Choroid plexus epithelial cell (primary cell): ENCODE measurements around the gene AMBRA1.
"Not testable (repeated sequence)": the region's sequence is repeated elsewhere in the genome, so short reads cannot be mapped to it uniquely, and the experiment has no call there.

Experiments used
- DNase-seq: peaks from one replicate; pipeline ENCODE4 v3.0.0-alpha.2; 2010; ENCODE audit warnings: low read depth
- H3K4me3 ChIP-seq: 2 replicates; pipeline ENCODE4 v1.5.1; 2011; ENCODE audit warnings: low read depth, mild to moderate bottlenecking, control low read depth, low read length, moderate library complexity
- CTCF ChIP-seq: conservative IDR thresholded peaks from 2 replicates; pipeline ENCODE4 v1.5.1; 2011; ENCODE audit warnings: low read depth, mild to moderate bottlenecking, control low read depth, inconsistent platforms, low read length, moderate library complexity

Gene AMBRA1

GRCh38 chr11:46381048-46381818, 212.6 kb downstream of the AMBRA1 start, which contains the start of gene MDK:
TSS of gene MDK (plus strand) at chr11:46381669. CDS start at chr11:46382058, 389 bp downstream.
- no peak for TF ChIP-seq CTCF

GRCh38 chr11:46380340-46381047, 213.3 kb downstream of the AMBRA1 start:
- TF ChIP-seq CTCF, result no peak
- no peak for DNase-seq
- peak overlapping the region; percentile 65 for H3K4me3 ChIP-seq

More at GRCh38 chr11:46381048-46381818, 212.6 kb downstream of the AMBRA1 start, which contains the start of gene MDK:
- no peak for DNase-seq
- H3K4me3 ChIP-seq, result peak within 1 kb of the TSS; percentile 65

DNA sequence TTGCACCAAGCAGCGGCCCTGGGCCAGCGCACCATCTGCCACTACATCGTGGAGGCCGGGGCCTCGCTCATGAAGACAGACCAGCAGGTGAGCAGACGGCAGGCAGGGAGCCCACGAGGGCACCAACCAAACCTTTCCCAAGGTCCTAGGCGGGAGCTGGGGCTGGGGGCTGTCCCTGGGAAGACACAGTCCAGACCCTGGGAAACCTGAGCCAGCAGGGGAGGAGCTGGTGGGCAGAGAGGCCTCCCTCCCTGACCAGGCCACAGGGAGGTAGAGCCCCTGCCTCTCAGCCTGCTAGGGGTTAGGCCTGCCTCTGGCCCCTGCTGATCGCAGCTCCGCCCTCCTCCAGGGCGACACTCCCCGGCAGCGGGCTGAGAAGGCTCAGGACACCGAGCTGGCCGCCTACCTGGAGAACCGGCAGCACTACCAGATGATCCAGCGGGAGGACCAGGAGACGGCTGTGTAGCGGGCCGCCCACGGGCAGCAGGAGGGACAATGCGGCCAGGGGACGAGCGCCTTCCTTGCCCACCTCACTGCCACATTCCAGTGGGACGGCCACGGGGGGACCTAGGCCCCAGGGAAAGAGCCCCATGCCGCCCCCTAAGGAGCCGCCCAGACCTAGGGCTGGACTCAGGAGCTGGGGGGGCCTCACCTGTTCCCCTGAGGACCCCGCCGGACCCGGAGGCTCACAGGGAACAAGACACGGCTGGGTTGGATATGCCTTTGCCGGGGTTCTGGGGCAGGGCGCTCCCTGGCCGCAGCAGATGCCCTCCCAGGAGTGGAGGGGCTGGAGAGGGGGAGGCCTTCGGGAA, 214.1 kb downstream of the AMBRA1 start:
- not testable (repeated sequence) for DNase-seq, H3K4me3 ChIP-seq

DNA sequence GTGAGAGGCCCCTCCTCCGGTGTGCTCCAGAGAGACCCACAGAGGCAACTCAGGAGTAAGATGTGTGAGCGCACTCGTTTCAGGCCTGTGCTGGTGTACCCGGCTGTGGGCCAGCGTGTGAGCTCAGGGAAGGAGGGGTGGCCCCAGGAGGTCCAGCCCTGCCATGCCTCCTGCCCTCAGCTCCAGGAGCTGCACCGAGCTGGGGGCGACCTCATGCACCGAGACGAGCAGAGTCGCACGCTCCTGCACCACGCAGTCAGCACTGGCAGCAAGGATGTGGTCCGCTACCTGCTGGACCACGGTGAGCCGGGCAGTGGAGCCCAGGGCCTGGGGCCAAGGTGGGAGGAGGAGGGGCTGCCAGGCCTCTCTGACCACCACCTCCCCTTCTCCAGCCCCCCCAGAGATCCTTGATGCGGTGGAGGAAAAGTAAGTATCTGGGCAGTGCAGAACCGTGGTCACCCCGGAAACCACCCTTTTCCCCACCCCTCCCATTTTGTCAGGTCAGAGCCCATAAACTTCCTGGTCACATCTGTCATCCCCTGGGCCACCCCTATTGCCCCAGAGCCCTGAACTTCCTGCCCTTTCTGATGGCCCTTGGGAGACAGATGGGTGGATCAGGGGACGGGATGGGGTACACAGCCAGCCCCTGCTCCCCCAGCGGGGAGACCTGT, 214.9 kb downstream of the AMBRA1 start:
- no peak overlapping the region for H3K4me3 ChIP-seq

GRCh38 chr11:46378296-46378695, 215.5 kb downstream of the AMBRA1 start:
- TF ChIP-seq CTCF, result no peak
- H3K4me3 ChIP-seq, result no peak overlapping the region
- no peak for DNase-seq

More for the DNA sequence above, 214.9 kb downstream of the AMBRA1 start:
- no peak for DNase-seq
- TF ChIP-seq CTCF, result no peak

DNA sequence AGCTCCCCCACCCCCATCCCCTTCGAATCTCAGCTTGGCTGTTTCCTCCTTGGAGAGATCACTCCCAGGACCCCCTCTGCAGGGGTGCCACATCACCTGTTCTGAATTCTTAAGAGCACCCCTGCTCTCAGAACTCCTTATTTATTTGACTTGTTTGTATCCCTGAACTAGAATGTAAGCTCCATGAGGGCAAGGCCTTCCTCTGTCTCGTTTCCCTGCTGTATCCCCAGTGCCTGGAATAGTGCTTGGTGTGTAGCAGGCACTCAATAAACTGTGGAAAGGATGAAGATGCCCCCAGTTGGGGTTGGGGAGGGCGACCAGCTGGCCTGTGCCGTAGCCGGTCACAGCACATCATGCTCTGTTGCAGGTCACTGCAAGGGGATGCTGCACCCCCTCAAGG, 216.0 kb downstream of the AMBRA1 start:
- H3K4me3 ChIP-seq, result no peak overlapping the region
- no peak for TF ChIP-seq CTCF
- DNase-seq, result no peak
